RWPE2 (cell line): ENCODE measurements around the gene ZNF276.
"Not testable (repeated sequence)": the region's sequence is repeated elsewhere in the genome, so short reads cannot be mapped to it uniquely, and the experiment has no call there.

Experiments used
- ATAC-seq: fragments of 200-7000 bp; cut with Tn5 transposase; 3 replicates; pipeline ENCODE4 v1.9.1; 2021; ENCODE audit warnings: low read depth
- DNase-seq: peaks from one replicate; pipeline ENCODE4 v3.0.0-alpha.2; 2020; ENCODE audit warnings: low spot score
- H3K27ac ChIP-seq: fragments of 450-650 bp; 2 replicates; pipeline ENCODE4 v1.5.1; 2017; ENCODE audit warnings: mild to moderate bottlenecking; ENCODE audit not compliant: poor library complexity, severe bottlenecking
- H3K27me3 ChIP-seq: fragments of 250-450 bp; sonication (Bioruptor Pico); 2 replicates; pipeline ENCODE4 v1.5.1; 2021; ENCODE audit warnings: mild to moderate bottlenecking, moderate library complexity; ENCODE audit not compliant: insufficient read depth, poor library complexity, severe bottlenecking
- H3K36me3 ChIP-seq: fragments of 250-450 bp; sonication (Bioruptor Pico); 2 replicates; pipeline ENCODE4 v1.5.1; 2020; ENCODE audit warnings: low read depth, mild to moderate bottlenecking, moderate library complexity
- H3K4me1 ChIP-seq: fragments of 250-450 bp; sonication (Bioruptor Pico); 2 replicates; pipeline ENCODE4 v1.5.1; 2021; ENCODE audit warnings: mild to moderate bottlenecking, moderate library complexity; ENCODE audit not compliant: insufficient read depth, poor library complexity, severe bottlenecking
- H3K4me3 ChIP-seq: fragments of 250-450 bp; sonication (Bioruptor Pico); 2 replicates; pipeline ENCODE4 v1.5.1; 2021; ENCODE audit warnings: mild to moderate bottlenecking, moderate library complexity; ENCODE audit not compliant: severe bottlenecking
- H3K9me3 ChIP-seq: fragments of 250-450 bp; sonication (Bioruptor Pico); 2 replicates; pipeline ENCODE4 v1.5.1; 2021; ENCODE audit warnings: mild to moderate bottlenecking, moderate library complexity; ENCODE audit not compliant: severe bottlenecking
- TF ChIP-seq, protein P1 (sequence below): fragments of 450-650 bp; IDR thresholded peaks from one replicate; pipeline ENCODE4 v1.5.1; 2017; ENCODE audit warnings: mild to moderate bottlenecking, moderate library complexity; ENCODE audit not compliant: poor library complexity, severe bottlenecking

ZNF276 gene

DNA sequence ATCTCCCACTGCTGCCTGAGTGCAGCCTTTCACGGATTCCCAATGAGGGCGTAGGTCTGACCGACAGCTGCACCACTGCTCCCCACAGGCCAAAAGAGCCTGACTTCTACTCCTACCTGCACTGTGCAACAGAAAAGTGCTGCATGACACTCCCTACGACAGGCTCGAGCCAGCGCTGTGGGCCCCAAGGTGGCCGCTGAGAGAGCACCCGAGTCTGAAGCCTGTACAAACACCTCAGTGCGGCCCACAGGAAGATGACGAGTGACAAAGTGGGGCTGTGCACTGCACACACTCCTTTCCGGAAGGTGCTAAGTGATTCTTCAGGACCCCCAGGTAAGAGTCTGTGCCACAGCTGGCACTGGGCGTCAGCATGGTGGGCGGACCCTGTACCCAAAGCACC lies 53.9 kb downstream of the ZNF276 start:
- Histone ChIP-seq H3K27ac (no peak overlapping the region), H3K4me3 (no peak overlapping the region), H3K36me3 (peaks cover 87% of the 10 kb centered on the region), H3K27me3 (no peaks in the 10 kb centered on the region), H3K9me3 (no peaks in the 10 kb centered on the region), H3K4me1 (no peaks in the 10 kb centered on the region)
- ATAC-seq (no peak; the same call in 2 of the 3 replicates), DNase-seq (no peak)
- TF ChIP-seq, protein P1, sequence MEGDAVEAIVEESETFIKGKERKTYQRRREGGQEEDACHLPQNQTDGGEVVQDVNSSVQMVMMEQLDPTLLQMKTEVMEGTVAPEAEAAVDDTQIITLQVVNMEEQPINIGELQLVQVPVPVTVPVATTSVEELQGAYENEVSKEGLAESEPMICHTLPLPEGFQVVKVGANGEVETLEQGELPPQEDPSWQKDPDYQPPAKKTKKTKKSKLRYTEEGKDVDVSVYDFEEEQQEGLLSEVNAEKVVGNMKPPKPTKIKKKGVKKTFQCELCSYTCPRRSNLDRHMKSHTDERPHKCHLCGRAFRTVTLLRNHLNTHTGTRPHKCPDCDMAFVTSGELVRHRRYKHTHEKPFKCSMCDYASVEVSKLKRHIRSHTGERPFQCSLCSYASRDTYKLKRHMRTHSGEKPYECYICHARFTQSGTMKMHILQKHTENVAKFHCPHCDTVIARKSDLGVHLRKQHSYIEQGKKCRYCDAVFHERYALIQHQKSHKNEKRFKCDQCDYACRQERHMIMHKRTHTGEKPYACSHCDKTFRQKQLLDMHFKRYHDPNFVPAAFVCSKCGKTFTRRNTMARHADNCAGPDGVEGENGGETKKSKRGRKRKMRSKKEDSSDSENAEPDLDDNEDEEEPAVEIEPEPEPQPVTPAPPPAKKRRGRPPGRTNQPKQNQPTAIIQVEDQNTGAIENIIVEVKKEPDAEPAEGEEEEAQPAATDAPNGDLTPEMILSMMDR: no peak

DNA sequence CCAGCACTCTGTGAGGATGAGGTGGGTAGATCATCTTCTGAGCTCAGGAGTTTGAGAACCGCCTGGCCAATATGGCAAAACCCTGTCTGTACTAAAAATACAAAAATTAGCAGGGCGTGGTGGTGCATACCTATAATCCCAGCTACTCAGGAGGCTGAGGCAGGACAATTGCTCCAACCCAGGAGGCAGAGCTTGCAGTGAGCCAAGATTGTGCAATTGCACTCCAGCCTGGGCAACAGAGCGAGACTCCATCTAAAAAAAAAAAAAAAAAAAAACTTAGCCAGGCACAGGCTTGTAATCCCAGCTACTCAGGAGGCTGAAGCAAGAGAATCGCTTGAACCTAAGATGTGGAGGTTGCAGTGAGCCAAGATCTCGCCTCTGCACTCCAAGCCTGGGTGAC lies 56.9 kb downstream of the ZNF276 start:
- not testable (repeated sequence) for ATAC-seq, DNase-seq, H3K27me3 ChIP-seq, H3K4me1 ChIP-seq, H3K27ac ChIP-seq, H3K9me3 ChIP-seq, H3K4me3 ChIP-seq
- H3K36me3 ChIP-seq: peaks cover 77% of the 10 kb centered on the region

DNA sequence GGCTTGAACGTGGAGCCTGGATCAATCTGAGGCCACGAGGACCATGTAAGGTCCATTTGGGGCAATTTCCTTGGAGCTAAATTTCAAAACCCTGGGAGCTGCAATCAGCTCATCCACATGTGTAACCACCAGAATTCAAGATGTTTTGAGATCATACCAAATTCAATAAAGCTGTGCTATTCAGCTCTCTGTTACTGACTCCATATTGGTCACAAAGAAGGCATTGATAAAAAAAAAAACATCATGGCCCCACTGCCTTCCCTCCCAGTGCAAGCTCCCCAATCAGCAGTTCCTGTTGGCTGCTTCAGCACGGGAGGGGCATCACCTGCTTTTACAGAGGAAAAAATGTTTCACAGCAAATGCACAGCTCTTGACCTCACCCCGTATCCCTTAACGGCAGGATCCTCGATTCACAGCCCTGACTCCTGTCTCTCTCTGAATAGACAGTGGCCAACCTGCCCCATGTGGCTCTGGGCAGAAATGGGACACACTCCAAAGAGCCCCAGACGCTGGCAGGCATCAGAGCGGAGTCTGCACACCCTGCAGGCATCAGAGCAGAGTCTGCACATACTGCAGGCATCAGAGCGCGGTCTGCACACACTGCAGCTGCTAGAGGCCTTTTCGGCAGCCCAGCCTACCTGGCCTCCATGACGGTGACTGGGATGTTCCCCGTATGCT lies 58.0 kb downstream of the ZNF276 start:
- DNase-seq (no peak), ATAC-seq (no peak)
- Histone ChIP-seq H3K27me3 (no peaks in the 10 kb centered on the region), H3K36me3 (peaks cover 70% of the 10 kb centered on the region), H3K9me3 (no peaks in the 10 kb centered on the region), H3K4me3 (no peak overlapping the region), H3K27ac (no peak overlapping the region), H3K4me1 (no peaks in the 10 kb centered on the region)
- TF ChIP-seq, protein P1: no peak

DNA sequence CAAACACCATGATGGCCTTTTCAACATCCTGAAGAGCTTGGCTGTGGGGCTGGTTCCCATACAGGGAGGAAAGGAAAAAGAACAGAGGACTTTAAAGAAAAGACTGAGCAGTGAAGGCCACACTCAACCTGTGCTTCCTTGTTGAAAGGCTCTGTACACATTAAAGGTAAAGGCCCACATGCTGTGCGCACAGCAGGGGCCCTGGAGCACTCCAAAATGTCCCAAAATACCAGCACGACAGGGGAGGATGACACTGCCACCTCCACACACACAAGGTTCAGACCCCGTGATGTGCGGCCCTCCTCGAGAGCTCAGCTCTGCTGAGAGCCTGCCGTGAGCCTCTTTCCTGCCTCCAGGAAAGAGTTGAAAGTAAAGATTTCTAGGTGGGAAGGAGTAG lies 58.6 kb downstream of the ZNF276 start:
- no peak for DNase-seq
- no peaks in the 10 kb centered on the region for H3K27me3 ChIP-seq
- H3K27ac ChIP-seq: no peak overlapping the region
- peaks cover 73% of the 10 kb centered on the region for H3K36me3 ChIP-seq
- no peaks in the 10 kb centered on the region for H3K9me3 ChIP-seq
- ATAC-seq: no peak
- no peak overlapping the region for H3K4me3 ChIP-seq
- H3K4me1 ChIP-seq: no peaks in the 10 kb centered on the region
- TF ChIP-seq, protein P1: no peak

DNA sequence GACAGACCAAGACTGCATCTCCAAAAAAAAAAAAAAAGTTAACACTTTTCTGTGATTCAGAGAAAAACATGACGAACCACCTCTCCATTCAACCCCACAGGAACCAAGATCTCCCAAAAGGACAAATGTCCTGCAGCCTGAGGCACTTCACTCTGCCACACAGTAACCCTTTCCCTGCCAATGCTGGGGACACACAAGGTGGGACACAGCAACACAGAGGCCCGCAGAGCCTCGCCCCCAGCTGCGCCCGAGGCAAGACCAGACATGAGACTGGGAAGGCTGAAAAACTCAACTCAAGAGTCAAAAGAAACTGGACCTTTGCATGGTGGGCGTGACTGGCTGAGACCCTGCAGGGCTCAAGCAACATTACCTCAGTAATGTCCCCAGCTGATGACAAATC lies 61.2 kb downstream of the ZNF276 start:
- no peak overlapping the region for H3K27ac ChIP-seq
- no peaks in the 10 kb centered on the region for H3K9me3 ChIP-seq
- ATAC-seq (no peak), DNase-seq (no peak)
- no peaks in the 10 kb centered on the region for H3K4me1 ChIP-seq
- H3K36me3 ChIP-seq: peaks cover 73% of the 10 kb centered on the region
- no peak overlapping the region for H3K4me3 ChIP-seq
- TF ChIP-seq, protein P1: no peak
- no peaks in the 10 kb centered on the region for H3K27me3 ChIP-seq

DNA sequence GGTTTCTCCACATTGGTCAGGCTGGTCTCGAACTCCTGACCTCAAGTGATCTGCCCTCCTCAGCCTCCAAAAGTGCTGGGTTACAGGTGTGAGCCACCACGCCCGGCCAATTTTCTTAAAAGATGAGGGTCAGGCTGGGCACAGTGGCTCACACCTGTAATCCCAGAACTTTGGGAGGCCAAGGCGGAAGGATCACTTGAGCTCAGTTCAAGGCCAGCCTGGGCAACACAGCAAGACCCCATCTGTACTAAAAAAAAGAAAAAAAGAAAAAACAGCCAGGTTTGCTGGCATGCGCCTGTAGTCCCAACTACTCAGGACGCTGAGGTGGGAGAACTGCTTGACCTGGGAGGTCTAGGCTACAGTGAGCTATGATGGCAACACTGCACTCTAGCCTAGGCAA lies 62.6 kb downstream of the ZNF276 start:
- not testable (repeated sequence) for H3K27me3 ChIP-seq, ATAC-seq, H3K9me3 ChIP-seq, H3K4me1 ChIP-seq, H3K4me3 ChIP-seq, H3K27ac ChIP-seq, DNase-seq
- peaks cover 75% of the 10 kb centered on the region for H3K36me3 ChIP-seq
